ENCODE measurements around the gene CYTH1. TPM values are rescaled to one million over a fixed set of nuclear protein-coding genes. Genes with fewer than 3 reads are reported as not detected.

CYTH1 gene
- total RNA-seq, 1 experiment from 2014 or later, result 20.0 TPM

Other genes with a start within 250 kb of the CYTH1 start
- gene DNAH17, start 204.9 kb downstream of the CYTH1 start, total RNA-seq (2021), result 0.73 to 0.94 TPM (median 0.87 TPM) in 3 replicates
- 62.0 to 74.0 TPM (median 65.8 TPM) in 3 replicates for gene USP36, start 58.5 kb upstream of the CYTH1 start, total RNA-seq (2021)
- 0.61 to 0.89 TPM (median 0.89 TPM) in 3 replicates for gene CEP295NL, start 120.9 kb upstream of the CYTH1 start, total RNA-seq (2021)
- gene TIMP2, start 143.1 kb upstream of the CYTH1 start, total RNA-seq (2021), result 36.9 to 39.3 TPM (median 37.1 TPM) in 3 replicates
- 57.9 to 88.6 TPM (median 86.9 TPM) in 3 replicates for gene LGALS3BP, start 197.7 kb upstream of the CYTH1 start, total RNA-seq (2021)
- 34.1 to 39.7 TPM (median 35.1 TPM) in 3 replicates for gene CANT1, start 227.5 kb upstream of the CYTH1 start, total RNA-seq (2021)
- 1.5 to 2.7 TPM (median 1.7 TPM) in 3 replicates for gene C1QTNF1, start 241.9 kb upstream of the CYTH1 start, total RNA-seq (2021)

Measured in WTC11 (cell line).